Endothelial cell of umbilical vein (primary cell): ENCODE measurements around the gene MRGPRE.

ENCODE experiments used
- CTCF ChIP-seq, 2 donors: IDR thresholded peaks; 1 replicate in 1 of 2; 2 replicates in 1 of 2; pipeline ENCODE4 v1.5.1; 2011; ENCODE audit warnings: low read length in 2 of 2, mild to moderate bottlenecking in 2 of 2, moderate library complexity in 2 of 2, control low read depth in 1 of 2, inconsistent platforms in 1 of 2, low read depth in 1 of 2; ENCODE audit not compliant: insufficient read depth in 1 of 2; ENCODE audit errors: extremely low read depth in 1 of 2
- EZH2 ChIP-seq: IDR thresholded peaks from 2 replicates; pipeline ENCODE4 v1.6.1; 2012; ENCODE audit warnings: borderline replicate concordance, low read depth, mild to moderate bottlenecking, moderate library complexity, low read length, inconsistent platforms; ENCODE audit not compliant: severe bottlenecking
- FOS ChIP-seq: IDR thresholded peaks from 2 replicates; pipeline ENCODE4 v1.6.1; 2011; ENCODE audit warnings: mild to moderate bottlenecking, low read length, moderate library complexity, borderline replicate concordance; ENCODE audit not compliant: insufficient read depth
- GATA2 ChIP-seq: IDR thresholded peaks from 2 replicates; pipeline ENCODE4 v1.7.0; 2011; ENCODE audit warnings: low read depth, mild to moderate bottlenecking, moderate library complexity, mixed read lengths, low read length; ENCODE audit not compliant: insufficient read length, insufficient read depth
- JUN ChIP-seq: IDR thresholded peaks from 2 replicates; pipeline ENCODE4 v1.6.1; 2011; ENCODE audit warnings: borderline replicate concordance, low read depth; ENCODE audit not compliant: insufficient read length, insufficient read depth
- MYC ChIP-seq: IDR thresholded peaks from one replicate; pipeline ENCODE4 v1.6.1; 2011; ENCODE audit warnings: mild to moderate bottlenecking, low read depth, low read length
- POLR2A ChIP-seq: IDR thresholded peaks from 2 replicates; pipeline ENCODE4 v1.6.1; 2012; ENCODE audit warnings: low read depth, mild to moderate bottlenecking, control low read depth, low read length
- POLR2AphosphoS5 ChIP-seq: IDR thresholded peaks from 2 replicates; pipeline ENCODE4 v1.6.1; 2012; ENCODE audit warnings: low read depth, mild to moderate bottlenecking, control low read depth, low read length, moderate library complexity; ENCODE audit not compliant: insufficient read depth
- TF ChIP-seq, protein P1 (sequence below): IDR thresholded peaks from 2 replicates; pipeline ENCODE4 v1.6.1; 2011; ENCODE audit not compliant: insufficient read depth, insufficient read length

- no peak for TF ChIP-seq JUN
- no peak for TF ChIP-seq CTCF (IDR thresholded peaks at IDR 0.05; ENCODE audit: extremely low read depth in 1 of 2, insufficient read depth in 1 of 2, low read depth in 1 of 2, low read length in 2 of 2)
- no peak for TF ChIP-seq POLR2A
- TF ChIP-seq, protein P1, sequence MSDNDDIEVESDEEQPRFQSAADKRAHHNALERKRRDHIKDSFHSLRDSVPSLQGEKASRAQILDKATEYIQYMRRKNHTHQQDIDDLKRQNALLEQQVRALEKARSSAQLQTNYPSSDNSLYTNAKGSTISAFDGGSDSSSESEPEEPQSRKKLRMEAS: no peak
- no peak for TF ChIP-seq GATA2
- no peak for TF ChIP-seq POLR2AphosphoS5
- no peak for TF ChIP-seq EZH2
- TF ChIP-seq MYC: no peak
- TF ChIP-seq FOS: no peak
Measured at GRCh38 chr11:3223932-3224381, 8.3 kb downstream of the MRGPRE start.
